HCT116 (cell line): ENCODE data around the gene SQSTM1. TPM values are rescaled to one million over a fixed set of nuclear protein-coding genes. Genes with fewer than 3 reads are reported as not detected.

Experiments used
- ATAC-seq: fragments of 200-7000 bp; cut with Tn5 transposase; 2 replicates; pipeline ENCODE4 v1.9.1; 2020; ENCODE audit warnings: mild to moderate bottlenecking, moderate library complexity
- BruUV-seq: library from RNA; stranded (reverse); fragments of 400-500 nt; replicated peaks from 2 replicates; lab custom pipeline; 2021; lab: Mats Ljungman, UMichigan
- CTCF ChIA-PET: fragments of 300-600 bp; sonication (Branson Sonifier 250); formaldehyde crosslinking; loops from one replicate; lab custom pipeline; 2021; ENCODE audit warnings: antibody characterized with exemption; lab: Charles Lee
- POLR2A ChIA-PET: fragments of 300-600, 350-600 bp; sonication (Branson Sonifier 250); formaldehyde crosslinking; loops from one replicate; lab custom pipeline; 2021; ENCODE audit warnings: antibody characterized with exemption; lab: Charles Lee
- RAD21 ChIA-PET, 2 experiments: fragments of 300-600 bp; sonication (Branson Sonifier 250); formaldehyde crosslinking; loops; one replicate each; lab custom pipeline; 2023; ENCODE audit warnings: low total read pairs in 2 of 2; ENCODE audit not compliant: uncharacterized antibody in 2 of 2, unreplicated experiment in 2 of 2, low non-redundant PET in 1 of 2; lab: Charles Lee
- DNase-seq: peaks from one replicate; pipeline ENCODE4 v3.0.0-alpha.2; 2010; ENCODE audit warnings: low read depth, low spot score
- H2AFZ ChIP-seq: fragments of 200-600 bp; shearing (Covaris generic), sonication (generic); 2 replicates; pipeline ENCODE4 v1.6.1; 2017; ENCODE audit warnings: low read depth, mixed run types, mixed read lengths, antibody characterized with exemption, low read length; ENCODE audit not compliant: poor library complexity, severe bottlenecking
- H3K27ac ChIP-seq: 2 replicates; pipeline ENCODE4 v1.5.1; 2012; ENCODE audit warnings: low read depth, low read length
- H3K27me3 ChIP-seq: fragments of 200-600 bp; sonication (generic); 2 replicates; pipeline ENCODE4 v1.6.1; 2016; ENCODE audit warnings: mixed run types, low read length, mixed read lengths; ENCODE audit not compliant: insufficient read depth
- H3K36me3 ChIP-seq, 2 experiments: fragments of 200-500 bp in 1 of 2; fragments of 200-600 bp in 1 of 2; sonication (Bioruptor generic) in 1 of 2; sonication (generic) in 1 of 2; 2 replicates each; pipeline versions ENCODE4 v1.5.1 to v1.6.1; 2014 to 2016; ENCODE audit warnings: low read length in 2 of 2, inconsistent platforms in 1 of 2, mixed read lengths in 1 of 2, mixed run types in 1 of 2; ENCODE audit not compliant: insufficient read depth in 2 of 2, control insufficient read depth in 1 of 2
- H3K4me1 ChIP-seq, 2 experiments: fragments of 200-600 bp in 1 of 2; sonication (generic) in 1 of 2; 2 replicates each; pipeline versions ENCODE4 v1.5.1 to v1.6.1; 2012 to 2017; ENCODE audit warnings: low read length in 2 of 2, inconsistent platforms in 1 of 2, mild to moderate bottlenecking in 1 of 2, mixed read lengths in 1 of 2, mixed run types in 1 of 2, moderate library complexity in 1 of 2; ENCODE audit not compliant: insufficient read depth in 2 of 2, control insufficient read depth in 1 of 2
- H3K4me2 ChIP-seq: fragments of 200-600 bp; sonication (generic); 2 replicates; pipeline ENCODE4 v1.6.1; 2017; ENCODE audit warnings: mixed run types, low read length, mixed read lengths
- H3K4me3 ChIP-seq, 2 experiments: fragments of 200-600 bp in 1 of 2; sonication (generic) in 1 of 2; replicated peaks in 1 of 2; 2 replicates each; pipeline ENCODE4 v1.5.1; 2011 to 2016; ENCODE audit warnings: low read length in 2 of 2, control low read depth in 1 of 2, low read depth in 1 of 2, mild to moderate bottlenecking in 1 of 2, mixed read lengths in 1 of 2, mixed run types in 1 of 2
- H3K79me2 ChIP-seq: fragments of 200-600 bp; sonication (generic); 2 replicates; pipeline ENCODE4 v1.6.1; 2017; ENCODE audit warnings: mild to moderate bottlenecking, mixed run types, low read length, moderate library complexity, mixed read lengths; ENCODE audit not compliant: insufficient read depth
- H3K9ac ChIP-seq: fragments of 200-600 bp; sonication (generic); 2 replicates; pipeline ENCODE4 v1.6.1; 2016; ENCODE audit warnings: low read length, mixed read lengths
- H3K9me2 ChIP-seq: fragments of 200-600 bp; sonication (generic), shearing (Covaris generic); 2 replicates; pipeline ENCODE4 v1.6.1; 2017; ENCODE audit warnings: mixed run types, mild to moderate bottlenecking, moderate library complexity; ENCODE audit not compliant: insufficient read depth
- H3K9me3 ChIP-seq, 2 experiments: fragments of 200-500 bp in 1 of 2; fragments of 200-600 bp in 1 of 2; sonication (Bioruptor generic) in 1 of 2; sonication (generic) in 1 of 2; 2 replicates each; pipeline ENCODE4 v1.6.1; 2014 to 2017; ENCODE audit warnings: low read length in 2 of 2, mixed read lengths in 2 of 2, inconsistent platforms in 1 of 2, low read depth in 1 of 2, mild to moderate bottlenecking in 1 of 2, mixed run types in 1 of 2, moderate library complexity in 1 of 2; ENCODE audit not compliant: control insufficient read depth in 1 of 2, insufficient read depth in 1 of 2
- H4K20me1 ChIP-seq: fragments of 200-600 bp; sonication (generic), shearing (Covaris generic); 2 replicates; pipeline ENCODE4 v1.6.1; 2017; ENCODE audit warnings: mixed run types, mild to moderate bottlenecking, moderate library complexity; ENCODE audit not compliant: insufficient read depth
- ATF3 ChIP-seq: IDR thresholded peaks from 2 replicates; pipeline ENCODE4 v1.6.1; 2012
- CBX3 ChIP-seq: IDR thresholded peaks from 2 replicates; pipeline ENCODE4 v1.6.1; 2012; ENCODE audit warnings: low read depth
- CTCF ChIP-seq, 3 experiments: fragments of 200-600 bp in 1 of 3; sonication (generic) in 1 of 3; IDR thresholded peaks in 2 of 3; conservative IDR thresholded peaks in 1 of 3; 2 replicates each; pipeline ENCODE4 v1.5.1; 2012 to 2017; ENCODE audit warnings: low read depth in 2 of 3, low read length in 2 of 3, antibody characterized with exemption in 1 of 3, borderline replicate concordance in 1 of 3, control low read depth in 1 of 3, mild to moderate bottlenecking in 1 of 3, mixed read lengths in 1 of 3, mixed run types in 1 of 3, moderate library complexity in 1 of 3; ENCODE audit not compliant: insufficient read depth in 1 of 3
- EGR1 ChIP-seq: IDR thresholded peaks from 2 replicates; pipeline ENCODE4 v1.6.1; 2012; ENCODE audit warnings: low read depth
- ELF1 ChIP-seq: IDR thresholded peaks from 2 replicates; pipeline ENCODE4 v1.6.1; 2012; ENCODE audit warnings: low read depth, borderline replicate concordance
- EZH2phosphoT487 ChIP-seq: fragments of 200-600 bp; IDR thresholded peaks from 2 replicates; pipeline ENCODE4 v1.6.1; 2018; ENCODE audit warnings: antibody characterized with exemption, borderline replicate concordance
- JUND ChIP-seq: IDR thresholded peaks from 2 replicates; pipeline ENCODE4 v1.6.1; 2012
- MAX ChIP-seq: IDR thresholded peaks from 2 replicates; pipeline ENCODE4 v1.6.1; 2012
- POLR2A ChIP-seq: IDR thresholded peaks from 2 replicates; pipeline ENCODE4 v1.7.0; 2011; ENCODE audit warnings: borderline replicate concordance; ENCODE audit not compliant: insufficient read depth, insufficient read length; ENCODE audit errors: extremely low read depth
- POLR2AphosphoS5 ChIP-seq: IDR thresholded peaks from 2 replicates; pipeline ENCODE4 v1.6.1; 2011; ENCODE audit warnings: mild to moderate bottlenecking, low read depth, low read length, moderate library complexity
- RAD21 ChIP-seq: IDR thresholded peaks from 2 replicates; pipeline ENCODE4 v1.6.1; 2012; ENCODE audit warnings: low read depth, mild to moderate bottlenecking
- SP1 ChIP-seq: IDR thresholded peaks from 2 replicates; pipeline ENCODE4 v1.6.1; 2012; ENCODE audit warnings: low read depth
- SRF ChIP-seq: IDR thresholded peaks from 2 replicates; pipeline ENCODE4 v1.6.1; 2012; ENCODE audit warnings: low read depth
- TCF7L2 ChIP-seq: IDR thresholded peaks from 2 replicates; pipeline ENCODE4 v1.7.0; 2011; ENCODE audit warnings: borderline replicate concordance, inconsistent platforms; ENCODE audit not compliant: insufficient read depth, insufficient read length; ENCODE audit errors: extremely low read depth
- YY1 ChIP-seq: IDR thresholded peaks from 2 replicates; pipeline ENCODE4 v1.6.1; 2011; ENCODE audit warnings: low read length, low read depth, moderate library complexity, mild to moderate bottlenecking; ENCODE audit not compliant: insufficient replicate concordance; ENCODE audit errors: extremely low read depth
- intact Hi-C: fragments of 100-400 bp; cut with micrococcal nuclease; formaldehyde crosslinking; loops from 2 replicates; pipeline ENCODE4 v1.10.0; 2022
- total RNA-seq: library from RNA; stranded (reverse); gene quantifications from one replicate; pipeline ENCODE4 v1.2.1, GENCODE V29; 2021; ENCODE audit not compliant: unreplicated experiment
- TF ChIP-seq, protein P1 (sequence below): IDR thresholded peaks from 2 replicates; pipeline ENCODE4 v1.6.1; 2011; ENCODE audit warnings: mild to moderate bottlenecking, low read length, moderate library complexity; ENCODE audit not compliant: insufficient replicate concordance; ENCODE audit errors: extremely low read depth

Gene SQSTM1
- total RNA-seq, 1 experiment from 2014 or later: 299 TPM

DNA sequence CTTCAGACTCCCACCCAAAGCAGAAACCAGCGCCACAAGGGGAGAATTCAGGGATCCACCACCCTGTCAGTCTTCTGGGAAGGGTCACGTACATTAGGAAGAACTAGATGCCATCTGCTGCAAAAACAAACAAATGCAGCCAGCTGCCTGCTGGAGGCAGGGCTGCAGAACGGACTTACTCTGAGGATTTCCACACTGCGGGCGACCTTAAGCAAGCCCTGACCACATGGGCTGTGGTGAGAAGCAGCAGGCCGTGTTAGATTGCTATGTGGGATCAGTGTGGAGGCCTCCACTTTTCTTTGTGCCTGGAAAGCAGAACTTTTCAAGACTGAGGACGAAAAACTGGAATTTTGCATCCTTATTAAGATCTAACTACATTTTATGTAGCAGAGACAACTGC is 40.3 kb upstream of the SQSTM1 start:
- Histone ChIP-seq H3K27me3 (no peaks in the 10 kb centered on the region), H2AFZ (no peak overlapping the region), H3K27ac (no peak overlapping the region), H3K4me3 (no peak overlapping the region), H3K4me1 (no peaks in the 10 kb centered on the region), H3K36me3 (peaks cover 0 to 3% of the 10 kb centered on the region in 2 experiments; a peak in 1 of 4 replicates), H3K4me2 (no peak overlapping the region), H3K9me3 (no peaks in the 10 kb centered on the region), H3K79me2 (no peaks in the 10 kb centered on the region), H3K9ac (no peak overlapping the region), H4K20me1 (no peaks in the 10 kb centered on the region; the same call in 1 of the 2 replicates), H3K9me2 (no peaks in the 10 kb centered on the region)
- ChIA-PET CTCF (interaction anchor here (1.9 kb wide), 1 partner anchor 17 kb away, joined by 6 read pairs; no protein-coding TSS in a partner anchor), RAD21 (no interaction called here), POLR2A (no interaction called here)
- no TSS peak for BruUV-seq
- no peak for ATAC-seq
- intact Hi-C loops: no loop called here
- TF ChIP-seq ELF1 (no peak), TCF7L2 (no peak), EGR1 (no peak), YY1 (no peak), SRF (no peak), ATF3 (no peak), SP1 (no peak), MAX (no peak), POLR2AphosphoS5 (no peak)
- DNase-seq: no peak

GRCh38 chr5:179781846-179782245 is 38.9 kb upstream of the SQSTM1 start:
- BruUV-seq: no TSS peak
- H3K9me2 ChIP-seq: no peaks in the 10 kb centered on the region
- H3K27me3 ChIP-seq: no peaks in the 10 kb centered on the region
- no peaks in the 10 kb centered on the region; the same call in 1 of the 2 replicates for H4K20me1 ChIP-seq
- H3K79me2 ChIP-seq: no peaks in the 10 kb centered on the region
- H3K4me3 ChIP-seq: no peak overlapping the region
- H2AFZ ChIP-seq: no peak overlapping the region
- intact Hi-C loops: no loop called here
- no peak overlapping the region for H3K9ac ChIP-seq
- 0 out of 4 replicates have a peak, but pooled peaks cover 0 to 2% of the 10 kb centered on the region in 2 experiments for H3K36me3 ChIP-seq
- ChIA-PET POLR2A (no interaction called here), RAD21 (no interaction called here), CTCF (no interaction called here)
- H3K4me1 ChIP-seq: no peaks in the 10 kb centered on the region
- no peak overlapping the region for H3K4me2 ChIP-seq
- no peaks in the 10 kb centered on the region for H3K9me3 ChIP-seq
- no peak overlapping the region for H3K27ac ChIP-seq
- DNase-seq (no peak), ATAC-seq (no peak)
- TF ChIP-seq SP1 (no peak), CBX3 (no peak), POLR2A (no peak), CTCF (IDR thresholded peaks at IDR 0.05 in 2 of 3, conservative IDR thresholded peaks at IDR 0.05 in 1 of 3; ENCODE audit: borderline replicate concordance in 1 of 3, insufficient read depth in 1 of 3, low read depth in 2 of 3, low read length in 2 of 3) (no peak), MAX (no peak), RAD21 (no peak), ELF1 (no peak), JUND (no peak), TCF7L2 (no peak), EGR1 (no peak), EZH2phosphoT487 (no peak)
- TF ChIP-seq, protein P1, sequence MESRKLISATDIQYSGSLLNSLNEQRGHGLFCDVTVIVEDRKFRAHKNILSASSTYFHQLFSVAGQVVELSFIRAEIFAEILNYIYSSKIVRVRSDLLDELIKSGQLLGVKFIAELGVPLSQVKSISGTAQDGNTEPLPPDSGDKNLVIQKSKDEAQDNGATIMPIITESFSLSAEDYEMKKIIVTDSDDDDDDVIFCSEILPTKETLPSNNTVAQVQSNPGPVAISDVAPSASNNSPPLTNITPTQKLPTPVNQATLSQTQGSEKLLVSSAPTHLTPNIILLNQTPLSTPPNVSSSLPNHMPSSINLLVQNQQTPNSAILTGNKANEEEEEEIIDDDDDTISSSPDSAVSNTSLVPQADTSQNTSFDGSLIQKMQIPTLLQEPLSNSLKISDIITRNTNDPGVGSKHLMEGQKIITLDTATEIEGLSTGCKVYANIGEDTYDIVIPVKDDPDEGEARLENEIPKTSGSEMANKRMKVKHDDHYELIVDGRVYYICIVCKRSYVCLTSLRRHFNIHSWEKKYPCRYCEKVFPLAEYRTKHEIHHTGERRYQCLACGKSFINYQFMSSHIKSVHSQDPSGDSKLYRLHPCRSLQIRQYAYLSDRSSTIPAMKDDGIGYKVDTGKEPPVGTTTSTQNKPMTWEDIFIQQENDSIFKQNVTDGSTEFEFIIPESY: no peak
